KMS-11 (cell line): ENCODE data around the gene REEP1.

Source experiments
- H2AFZ ChIP-seq: fragments of 200-600 bp; sonication (generic); 2 replicates; pipeline ENCODE4 v1.6.1; 2016; ENCODE audit warnings: antibody characterized with exemption, mixed run types, low read depth
- H3K27ac ChIP-seq: fragments of 200-600 bp; sonication (generic); 2 replicates; pipeline ENCODE4 v1.6.1; 2016; ENCODE audit warnings: mild to moderate bottlenecking, mixed run types
- H3K27me3 ChIP-seq: fragments of 200-600 bp; sonication (generic); 2 replicates; pipeline ENCODE4 v1.6.1; 2017; ENCODE audit warnings: mild to moderate bottlenecking, low read depth, mixed run types, moderate library complexity; ENCODE audit not compliant: insufficient read depth
- H3K36me3 ChIP-seq: fragments of 200-600 bp; sonication (generic); 2 replicates; pipeline ENCODE4 v1.6.1; 2017; ENCODE audit warnings: mild to moderate bottlenecking, mixed run types; ENCODE audit not compliant: insufficient read depth
- H3K4me1 ChIP-seq: fragments of 200-600 bp; sonication (generic); 2 replicates; pipeline ENCODE4 v1.6.1; 2016; ENCODE audit warnings: mild to moderate bottlenecking, low read depth, mixed run types; ENCODE audit not compliant: poor library complexity, severe bottlenecking
- H3K4me2 ChIP-seq: fragments of 200-600 bp; sonication (generic); 2 replicates; pipeline ENCODE4 v1.7.0; 2016; ENCODE audit warnings: mild to moderate bottlenecking, mixed run types
- H3K4me3 ChIP-seq: fragments of 200-600 bp; sonication (generic); IDR thresholded peaks from 2 replicates; pipeline ENCODE4 v1.6.1; 2017; ENCODE audit warnings: low read depth, low read length, mixed read lengths; ENCODE audit not compliant: insufficient read depth
- H3K79me2 ChIP-seq: fragments of 200-600 bp; sonication (generic); 2 replicates; pipeline ENCODE4 v1.6.1; 2016; ENCODE audit warnings: low read depth, mixed run types; ENCODE audit not compliant: insufficient read depth
- H3K9ac ChIP-seq: fragments of 200-600 bp; sonication (generic); 2 replicates; pipeline ENCODE4 v1.6.1; 2016; ENCODE audit warnings: mild to moderate bottlenecking, mixed run types
- H4K20me1 ChIP-seq: fragments of 200-600 bp; sonication (generic); 2 replicates; pipeline ENCODE4 v1.6.1; 2016; ENCODE audit warnings: mild to moderate bottlenecking, mixed run types; ENCODE audit not compliant: insufficient read depth
- CTCF ChIP-seq: fragments of 200-600 bp; sonication (generic); conservative IDR thresholded peaks from 2 replicates; pipeline ENCODE4 v1.6.1; 2017; ENCODE audit warnings: low read depth, mild to moderate bottlenecking, antibody characterized with exemption, low read length, moderate library complexity, mixed read lengths

REEP1 gene

GRCh38 chr2:86293612-86294011, 43.8 kb downstream of the REEP1 start:
- TF ChIP-seq CTCF = no peak
- Histone ChIP-seq H3K27ac (no peak overlapping the region), H3K9ac (no peak overlapping the region), H3K27me3 (no peaks in the 10 kb centered on the region), H3K4me1 (no peaks in the 10 kb centered on the region), H3K36me3 (no peaks in the 10 kb centered on the region), H2AFZ (no peak overlapping the region), H3K4me2 (no peak overlapping the region), H4K20me1 (no peaks in the 10 kb centered on the region), H3K4me3 (no peak overlapping the region), H3K79me2 (no peaks in the 10 kb centered on the region)

- TF ChIP-seq CTCF = no peak
- Histone ChIP-seq H3K4me2 (no peak overlapping the region), H3K9ac (no peak overlapping the region), H4K20me1 (no peaks in the 10 kb centered on the region), H3K27me3 (no peaks in the 10 kb centered on the region), H3K4me1 (no peaks in the 10 kb centered on the region), H3K27ac (no peak overlapping the region), H2AFZ (no peak overlapping the region), H3K79me2 (no peaks in the 10 kb centered on the region), H3K36me3 (no peaks in the 10 kb centered on the region), H3K4me3 (no peak overlapping the region)
These were observed 44.6 kb downstream of the REEP1 start for GRCh38 chr2:86292571-86293515.

- no peak for TF ChIP-seq CTCF
- no peak overlapping the region for H3K4me3 ChIP-seq
- H4K20me1 ChIP-seq = no peaks in the 10 kb centered on the region
- H3K9ac ChIP-seq = no peak overlapping the region
- H3K79me2 ChIP-seq = no peaks in the 10 kb centered on the region
- H3K27ac ChIP-seq = no peak overlapping the region
- no peaks in the 10 kb centered on the region for H3K4me1 ChIP-seq
- no peaks in the 10 kb centered on the region for H3K36me3 ChIP-seq
- no peak overlapping the region for H3K4me2 ChIP-seq
- H2AFZ ChIP-seq = no peak overlapping the region
- H3K27me3 ChIP-seq = no peaks in the 10 kb centered on the region
These were observed 46.1 kb downstream of the REEP1 start for GRCh38 chr2:86291328-86291662.

GRCh38 chr2:86290596-86291327, 46.7 kb downstream of the REEP1 start:
- Histone ChIP-seq H3K27ac (no peak overlapping the region), H4K20me1 (no peaks in the 10 kb centered on the region), H3K4me1 (no peaks in the 10 kb centered on the region), H3K4me2 (no peak overlapping the region), H3K4me3 (no peak overlapping the region), H3K27me3 (no peaks in the 10 kb centered on the region), H3K79me2 (no peaks in the 10 kb centered on the region), H2AFZ (no peak overlapping the region), H3K36me3 (no peaks in the 10 kb centered on the region), H3K9ac (no peak overlapping the region)
- no peak for TF ChIP-seq CTCF
